Neural cell (in vitro differentiated cells): Measurements from ENCODE around the gene TMPRSS2. TPM values are rescaled to one million over a fixed set of nuclear protein-coding genes. Genes with fewer than 3 reads are reported as not detected.

Experiments
- H2AFZ ChIP-seq: fragments of 200-600, 300-800 bp; sonication (generic), shearing (Covaris generic); 2 replicates; pipeline ENCODE4 v1.6.0; 2014; ENCODE audit warnings: low read depth, mild to moderate bottlenecking, antibody characterized with exemption, low read length, moderate library complexity
- H3F3A ChIP-seq: fragments of 200-600 bp; shearing (Covaris generic); 2 replicates; pipeline ENCODE4 v1.6.1; 2016; ENCODE audit warnings: mild to moderate bottlenecking, moderate library complexity, mixed read lengths, antibody characterized with exemption, low read length; ENCODE audit not compliant: insufficient read depth, poor library complexity, severe bottlenecking
- H3K27ac ChIP-seq: fragments of 200-600, 300-800 bp; sonication (generic), shearing (Covaris generic); 2 replicates; pipeline ENCODE4 v1.5.1; 2014; ENCODE audit warnings: mild to moderate bottlenecking, low read length, moderate library complexity
- H3K27me3 ChIP-seq: fragments of 300-800, 200-600 bp; sonication (generic), shearing (Covaris generic); 2 replicates; pipeline ENCODE4 v1.6.0; 2014; ENCODE audit warnings: mild to moderate bottlenecking, low read depth, low read length, moderate library complexity; ENCODE audit not compliant: insufficient read depth
- H3K36me3 ChIP-seq: fragments of 300-800, 200-600 bp; sonication (generic), shearing (Covaris generic); 2 replicates; pipeline ENCODE4 v1.5.1; 2014; ENCODE audit warnings: mild to moderate bottlenecking, antibody characterized with exemption, low read length, moderate library complexity; ENCODE audit not compliant: insufficient read depth
- H3K4me2 ChIP-seq: fragments of 300-800, 200-600 bp; sonication (generic), shearing (Covaris generic); 2 replicates; pipeline ENCODE4 v1.6.0; 2014; ENCODE audit warnings: mild to moderate bottlenecking, low read length
- H3K4me3 ChIP-seq: fragments of 300-800, 200-600 bp; sonication (generic), shearing (Covaris generic); 2 replicates; pipeline ENCODE4 v1.5.1; 2014; ENCODE audit warnings: mild to moderate bottlenecking, low read length, moderate library complexity
- H3K79me2 ChIP-seq: fragments of 200-600 bp; shearing (Covaris generic); replicated peaks from 2 replicates; pipeline ENCODE4 v1.6.0; 2014; ENCODE audit warnings: mild to moderate bottlenecking, low read length, moderate library complexity; ENCODE audit not compliant: insufficient read depth
- H3K9ac ChIP-seq: fragments of 300-800, 200-600 bp; sonication (generic), shearing (Covaris generic); 2 replicates; pipeline ENCODE4 v1.6.1; 2016; ENCODE audit warnings: mild to moderate bottlenecking, low read length, mixed read lengths
- H3K9me2 ChIP-seq: fragments of 200-600 bp; shearing (Covaris generic); 2 replicates; pipeline ENCODE4 v1.6.1; 2016; ENCODE audit warnings: mild to moderate bottlenecking, low read length, mixed read lengths; ENCODE audit not compliant: insufficient read depth
- H3K9me3 ChIP-seq: fragments of 200-600, 300-800 bp; sonication (generic), shearing (Covaris generic); 2 replicates; pipeline ENCODE4 v1.6.1; 2016; ENCODE audit warnings: mild to moderate bottlenecking, mixed run types, low read length, moderate library complexity, mixed read lengths
- H4K20me1 ChIP-seq: fragments of 200-600 bp; shearing (Covaris generic); 2 replicates; pipeline ENCODE4 v1.6.1; 2016; ENCODE audit warnings: mild to moderate bottlenecking, mixed run types; ENCODE audit not compliant: insufficient read depth
- EP300 ChIP-seq: fragments of 450-650 bp; conservative IDR thresholded peaks from 2 replicates; pipeline ENCODE4 v1.6.1; 2014; ENCODE audit warnings: antibody characterized with exemption, mild to moderate bottlenecking, moderate library complexity; ENCODE audit not compliant: poor library complexity, severe bottlenecking
- EZH2 ChIP-seq: fragments of 200-600, 300-800 bp; shearing (Covaris generic), sonication (generic); IDR thresholded peaks from 2 replicates; pipeline ENCODE4 v1.6.1; 2014; ENCODE audit warnings: antibody characterized with exemption, low read length, borderline replicate concordance, mild to moderate bottlenecking; ENCODE audit not compliant: insufficient read depth, poor library complexity, severe bottlenecking
- MXI1 ChIP-seq: fragments of 450-650 bp; conservative IDR thresholded peaks from 2 replicates; pipeline ENCODE4 v1.6.1; 2014; ENCODE audit warnings: antibody characterized with exemption, mild to moderate bottlenecking; ENCODE audit not compliant: poor library complexity, severe bottlenecking
- POLR2AphosphoS5 ChIP-seq: IDR thresholded peaks from 2 replicates; pipeline ENCODE4 v1.6.1; 2012
- RAD21 ChIP-seq: fragments of 450-650 bp; conservative IDR thresholded peaks from 2 replicates; pipeline ENCODE4 v1.6.1; 2014; ENCODE audit warnings: antibody characterized with exemption, mild to moderate bottlenecking, moderate library complexity
- SMC3 ChIP-seq: fragments of 450-650 bp; conservative IDR thresholded peaks from 2 replicates; pipeline ENCODE4 v1.6.1; 2014; ENCODE audit warnings: antibody characterized with exemption, mild to moderate bottlenecking, moderate library complexity; ENCODE audit not compliant: poor library complexity
- TAF1 ChIP-seq: IDR thresholded peaks from 2 replicates; pipeline ENCODE4 v1.6.1; 2012; ENCODE audit warnings: low read depth
- polyA plus RNA-seq: library from polyadenylated mRNA; depleted of rRNA; stranded (reverse); fragments of >200 nt; gene quantifications from 2 replicates; pipeline ENCODE4 v1.2.3, GENCODE V29; 2014
- TF ChIP-seq, protein P1 (sequence below): IDR thresholded peaks from 2 replicates; pipeline ENCODE4 v1.6.1; 2012; ENCODE audit warnings: borderline replicate concordance
- TF ChIP-seq, protein P2 (sequence below): fragments of 450-650 bp; IDR thresholded peaks from 2 replicates; pipeline ENCODE4 v1.5.1; 2014; ENCODE audit warnings: antibody characterized with exemption, mild to moderate bottlenecking, moderate library complexity; ENCODE audit not compliant: poor library complexity, severe bottlenecking

TMPRSS2 gene
- polyA plus RNA-seq, 1 donor from 2014 or later: not detected

- Histone ChIP-seq H3K79me2 (no peaks in the 10 kb centered on the region), H3K27ac (no peak overlapping the region), H3K27me3 (no peaks in the 10 kb centered on the region), H3K4me3 (no peak overlapping the region), H3K9me2 (no peaks in the 10 kb centered on the region), H4K20me1 (no peaks in the 10 kb centered on the region), H3K9ac (no peak overlapping the region), H3F3A (no peaks in the 10 kb centered on the region), H2AFZ (no peak overlapping the region), H3K36me3 (no peaks in the 10 kb centered on the region), H3K9me3 (no peaks in the 10 kb centered on the region), H3K4me2 (no peak overlapping the region)
- TF ChIP-seq, protein P1, sequence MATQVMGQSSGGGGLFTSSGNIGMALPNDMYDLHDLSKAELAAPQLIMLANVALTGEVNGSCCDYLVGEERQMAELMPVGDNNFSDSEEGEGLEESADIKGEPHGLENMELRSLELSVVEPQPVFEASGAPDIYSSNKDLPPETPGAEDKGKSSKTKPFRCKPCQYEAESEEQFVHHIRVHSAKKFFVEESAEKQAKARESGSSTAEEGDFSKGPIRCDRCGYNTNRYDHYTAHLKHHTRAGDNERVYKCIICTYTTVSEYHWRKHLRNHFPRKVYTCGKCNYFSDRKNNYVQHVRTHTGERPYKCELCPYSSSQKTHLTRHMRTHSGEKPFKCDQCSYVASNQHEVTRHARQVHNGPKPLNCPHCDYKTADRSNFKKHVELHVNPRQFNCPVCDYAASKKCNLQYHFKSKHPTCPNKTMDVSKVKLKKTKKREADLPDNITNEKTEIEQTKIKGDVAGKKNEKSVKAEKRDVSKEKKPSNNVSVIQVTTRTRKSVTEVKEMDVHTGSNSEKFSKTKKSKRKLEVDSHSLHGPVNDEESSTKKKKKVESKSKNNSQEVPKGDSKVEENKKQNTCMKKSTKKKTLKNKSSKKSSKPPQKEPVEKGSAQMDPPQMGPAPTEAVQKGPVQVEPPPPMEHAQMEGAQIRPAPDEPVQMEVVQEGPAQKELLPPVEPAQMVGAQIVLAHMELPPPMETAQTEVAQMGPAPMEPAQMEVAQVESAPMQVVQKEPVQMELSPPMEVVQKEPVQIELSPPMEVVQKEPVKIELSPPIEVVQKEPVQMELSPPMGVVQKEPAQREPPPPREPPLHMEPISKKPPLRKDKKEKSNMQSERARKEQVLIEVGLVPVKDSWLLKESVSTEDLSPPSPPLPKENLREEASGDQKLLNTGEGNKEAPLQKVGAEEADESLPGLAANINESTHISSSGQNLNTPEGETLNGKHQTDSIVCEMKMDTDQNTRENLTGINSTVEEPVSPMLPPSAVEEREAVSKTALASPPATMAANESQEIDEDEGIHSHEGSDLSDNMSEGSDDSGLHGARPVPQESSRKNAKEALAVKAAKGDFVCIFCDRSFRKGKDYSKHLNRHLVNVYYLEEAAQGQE: no peak
- TF ChIP-seq TAF1: no peak
- TF ChIP-seq MXI1: no peak
- TF ChIP-seq, protein P2, sequence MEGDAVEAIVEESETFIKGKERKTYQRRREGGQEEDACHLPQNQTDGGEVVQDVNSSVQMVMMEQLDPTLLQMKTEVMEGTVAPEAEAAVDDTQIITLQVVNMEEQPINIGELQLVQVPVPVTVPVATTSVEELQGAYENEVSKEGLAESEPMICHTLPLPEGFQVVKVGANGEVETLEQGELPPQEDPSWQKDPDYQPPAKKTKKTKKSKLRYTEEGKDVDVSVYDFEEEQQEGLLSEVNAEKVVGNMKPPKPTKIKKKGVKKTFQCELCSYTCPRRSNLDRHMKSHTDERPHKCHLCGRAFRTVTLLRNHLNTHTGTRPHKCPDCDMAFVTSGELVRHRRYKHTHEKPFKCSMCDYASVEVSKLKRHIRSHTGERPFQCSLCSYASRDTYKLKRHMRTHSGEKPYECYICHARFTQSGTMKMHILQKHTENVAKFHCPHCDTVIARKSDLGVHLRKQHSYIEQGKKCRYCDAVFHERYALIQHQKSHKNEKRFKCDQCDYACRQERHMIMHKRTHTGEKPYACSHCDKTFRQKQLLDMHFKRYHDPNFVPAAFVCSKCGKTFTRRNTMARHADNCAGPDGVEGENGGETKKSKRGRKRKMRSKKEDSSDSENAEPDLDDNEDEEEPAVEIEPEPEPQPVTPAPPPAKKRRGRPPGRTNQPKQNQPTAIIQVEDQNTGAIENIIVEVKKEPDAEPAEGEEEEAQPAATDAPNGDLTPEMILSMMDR: no peak
- TF ChIP-seq SMC3: no peak
- no peak for TF ChIP-seq RAD21
- TF ChIP-seq EP300: no peak
Observed at GRCh38 chr21:41483973-41484372, 24.0 kb downstream of the TMPRSS2 start.

DNA sequence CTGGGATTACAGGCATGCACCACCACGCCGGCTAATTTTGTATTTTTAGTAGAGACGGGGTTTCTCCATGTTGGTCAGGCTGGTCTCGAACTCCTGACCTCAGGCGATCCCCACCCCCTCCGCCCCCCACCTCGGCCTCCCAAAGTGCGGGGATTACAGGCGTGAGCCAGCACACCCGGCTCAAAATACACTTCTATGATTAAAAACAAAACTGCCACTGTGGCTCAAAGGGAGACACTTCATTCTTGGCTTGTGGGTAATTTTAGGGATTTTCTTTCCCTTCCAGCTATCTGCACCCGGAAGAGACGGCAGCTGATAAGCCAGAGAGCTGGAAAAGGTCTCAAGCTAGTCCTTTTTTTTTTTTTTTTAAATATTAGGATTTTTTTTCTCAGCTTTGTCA lies 24.5 kb downstream of the TMPRSS2 start:
- no peak for TF ChIP-seq TAF1
- no peak for TF ChIP-seq EZH2
- no peak for TF ChIP-seq POLR2AphosphoS5
- Histone ChIP-seq H3K27me3 (no peaks in the 10 kb centered on the region), H3K79me2 (no peaks in the 10 kb centered on the region), H2AFZ (no peak overlapping the region), H3K4me2 (no peak overlapping the region), H3K27ac (no peak overlapping the region), H3F3A (no peaks in the 10 kb centered on the region), H3K9me3 (no peaks in the 10 kb centered on the region), H3K9me2 (no peaks in the 10 kb centered on the region), H3K36me3 (no peaks in the 10 kb centered on the region), H3K9ac (no peak overlapping the region), H4K20me1 (no peaks in the 10 kb centered on the region), H3K4me3 (no peak overlapping the region)

DNA sequence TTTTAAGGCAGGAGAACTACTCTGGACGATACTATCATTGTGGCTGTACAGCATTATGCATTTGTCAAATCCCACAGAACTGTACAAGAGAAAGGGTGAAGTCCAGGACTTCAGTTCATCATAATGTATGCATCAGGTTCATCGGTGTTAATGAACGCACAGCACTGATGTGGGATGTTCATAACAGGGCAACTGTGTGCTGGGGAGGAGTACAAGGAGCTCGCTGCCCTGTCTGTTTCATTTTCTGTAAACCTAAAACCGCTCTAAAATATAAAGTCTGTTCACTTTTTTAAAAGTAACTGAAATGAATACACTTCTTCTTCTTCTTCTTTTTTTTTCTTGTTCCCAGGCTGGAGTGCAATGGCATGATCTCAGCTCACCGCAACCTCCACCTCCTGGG lies 25.0 kb downstream of the TMPRSS2 start:
- H2AFZ ChIP-seq: no peak overlapping the region
- H3K9me3 ChIP-seq: no peaks in the 10 kb centered on the region
- H3K36me3 ChIP-seq: no peaks in the 10 kb centered on the region
- no peak overlapping the region for H3K9ac ChIP-seq
- no peaks in the 10 kb centered on the region for H3K27me3 ChIP-seq
- no peaks in the 10 kb centered on the region for H3K9me2 ChIP-seq
- no peak overlapping the region for H3K4me2 ChIP-seq
- H3K4me3 ChIP-seq: no peak overlapping the region
- H4K20me1 ChIP-seq: no peaks in the 10 kb centered on the region
- H3K79me2 ChIP-seq: no peaks in the 10 kb centered on the region
- no peaks in the 10 kb centered on the region for H3F3A ChIP-seq
- no peak overlapping the region for H3K27ac ChIP-seq
- no peak for TF ChIP-seq MXI1
- TF ChIP-seq, protein P2: no peak
- TF ChIP-seq, protein P1: no peak
- no peak for TF ChIP-seq POLR2AphosphoS5
- TF ChIP-seq EZH2: no peak
- no peak for TF ChIP-seq TAF1
- no peak for TF ChIP-seq SMC3
- TF ChIP-seq RAD21: no peak
- TF ChIP-seq EP300: no peak
